GM20431 (cell line): Measurements from ENCODE around the gene NPVF.

Experiments used
- in situ Hi-C: fragments of 300-500 bp; cut with MseI, MboI; formaldehyde crosslinking; loops from one replicate; pipeline ENCODE4 v1.15.0; 2020; ENCODE audit warnings: low sequenced_read_pairs; ENCODE audit not compliant: unreplicated experiment

NPVF gene, protein sequence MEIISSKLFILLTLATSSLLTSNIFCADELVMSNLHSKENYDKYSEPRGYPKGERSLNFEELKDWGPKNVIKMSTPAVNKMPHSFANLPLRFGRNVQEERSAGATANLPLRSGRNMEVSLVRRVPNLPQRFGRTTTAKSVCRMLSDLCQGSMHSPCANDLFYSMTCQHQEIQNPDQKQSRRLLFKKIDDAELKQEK

DNA sequence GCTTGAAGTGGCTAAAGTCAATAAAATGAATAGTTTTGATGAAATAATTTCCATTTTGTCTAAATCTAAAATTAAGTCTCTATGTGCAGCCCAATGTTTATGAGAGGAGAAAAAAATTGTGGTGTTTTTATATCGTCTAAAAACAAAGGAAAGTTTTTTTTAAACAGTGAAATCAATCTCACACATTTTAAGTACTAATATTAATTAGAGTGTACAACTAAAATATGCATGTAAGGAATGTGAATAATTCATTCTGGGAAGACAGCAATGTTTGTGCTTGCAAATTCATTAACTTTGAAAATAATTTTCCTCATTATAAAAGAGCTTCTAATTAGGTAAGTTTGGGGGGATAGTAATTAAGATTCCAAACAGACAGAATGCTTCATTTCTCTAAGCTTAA lies at the start of gene NPVF:
Gene NPVF (minus strand): TSS at position 101 of the 400 bp plus-strand sequence. CDS start 47 bp downstream, at position 54.
- in situ Hi-C loops, result no loop called here

DNA sequence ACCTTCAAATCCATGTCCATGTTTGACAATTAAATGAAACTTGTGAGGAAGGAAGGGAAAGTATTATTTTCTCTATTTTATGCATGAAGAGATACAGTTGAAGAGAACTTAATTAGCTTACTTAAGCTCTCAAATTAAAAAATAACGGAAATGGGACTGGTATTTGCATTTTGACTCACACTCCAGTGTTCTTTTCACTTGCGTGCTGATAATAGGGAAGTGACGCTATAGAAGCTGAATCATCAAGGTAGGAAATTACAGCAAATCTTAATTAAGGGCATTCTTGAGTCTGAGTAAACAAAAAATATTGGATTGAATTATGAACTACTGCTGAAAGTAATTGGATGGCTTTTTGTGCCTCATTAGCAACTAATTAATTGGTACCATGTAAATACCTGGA lies 44.0 kb upstream of the NPVF start:
- in situ Hi-C loops, result no loop called here

DNA sequence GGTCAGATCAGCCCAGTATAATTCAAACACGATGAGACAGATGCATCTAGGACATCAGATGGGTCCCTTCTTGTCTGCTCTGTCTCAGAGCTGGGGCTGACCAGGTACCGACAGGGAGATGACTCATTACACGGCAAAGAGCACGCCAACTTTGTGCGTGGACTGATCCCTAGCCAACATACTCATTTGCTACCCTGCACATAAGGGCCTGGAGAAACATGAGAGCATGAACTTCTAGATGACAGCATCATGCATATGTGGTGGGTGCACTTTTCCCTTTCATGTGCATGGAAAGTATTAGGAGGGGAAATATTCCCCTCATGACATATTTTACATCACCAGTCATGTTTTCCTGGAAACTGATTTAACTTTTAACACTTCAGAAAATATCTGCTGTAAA lies 35.1 kb upstream of the NPVF start:
- in situ Hi-C loops, result loop anchor here (10.0 kb wide), 1 partner anchor 301 kb away; no protein-coding TSS in a partner anchor

- in situ Hi-C loops, result loop anchor here (10.0 kb wide), 1 partner anchor 302 kb away; no protein-coding TSS in a partner anchor
These were observed 34.3 kb upstream of the NPVF start for GRCh38 chr7:25262586-25262985.

DNA sequence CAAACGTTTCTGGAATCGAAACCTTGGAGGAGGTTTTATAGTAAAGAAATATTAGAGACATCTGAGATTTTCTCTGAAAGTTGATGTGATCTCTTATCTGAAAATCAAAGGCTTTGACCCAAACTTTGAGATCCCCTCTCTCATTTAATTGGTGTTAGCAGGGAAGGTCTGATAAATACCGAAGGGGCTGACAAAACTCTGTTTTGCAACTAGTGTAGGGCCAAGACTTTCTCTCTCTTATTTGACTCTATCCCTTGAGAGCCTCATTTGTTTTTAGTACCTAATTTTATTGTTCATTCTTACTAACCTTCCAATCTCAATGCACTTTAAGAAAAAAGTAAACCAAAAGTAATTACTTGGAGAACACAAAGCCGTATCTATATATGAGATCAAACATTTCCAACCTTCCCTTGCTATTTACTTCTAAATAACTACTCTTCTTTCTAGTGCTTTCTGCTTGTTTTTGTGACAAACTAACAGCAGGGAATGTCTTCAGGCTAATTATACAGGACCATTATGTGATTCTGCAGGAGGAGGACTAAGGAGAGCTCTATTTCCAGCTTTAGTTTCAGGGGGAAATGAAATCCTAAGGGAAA lies 33.4 kb upstream of the NPVF start:
- in situ Hi-C loops, result loop anchor here (10.0 kb wide), 1 partner anchor 303 kb away; no protein-coding TSS in a partner anchor

DNA sequence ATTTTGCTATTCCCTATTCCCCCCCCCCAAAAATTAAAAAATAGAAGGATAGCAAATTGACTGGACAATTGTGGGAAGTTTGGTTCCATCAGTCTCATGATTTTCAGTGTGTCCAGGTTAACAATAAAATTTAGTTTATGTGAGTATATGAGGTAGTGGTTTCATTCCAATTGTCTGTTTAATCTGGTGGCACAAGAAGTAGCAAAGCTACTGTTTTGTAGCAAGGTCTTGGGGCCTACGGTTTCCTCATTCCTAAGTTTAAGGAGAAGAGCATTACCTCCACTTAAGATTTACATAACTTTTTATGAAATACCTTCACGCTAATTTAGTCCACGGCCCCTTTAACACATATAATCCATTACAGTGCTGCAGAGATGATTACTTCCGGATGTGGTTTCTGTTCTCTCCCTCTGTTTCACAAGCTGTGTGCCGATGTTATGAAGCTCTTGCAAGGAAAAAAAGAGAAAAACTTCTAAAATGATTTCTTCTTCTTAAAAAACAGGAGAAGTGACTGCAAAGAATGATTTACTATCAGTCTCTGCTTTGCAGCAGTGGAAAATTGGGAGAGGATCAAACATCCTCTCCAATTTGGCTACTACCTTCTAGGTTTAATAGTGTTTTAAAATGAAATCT lies 32.7 kb upstream of the NPVF start:
- in situ Hi-C loops, result loop anchor here (10.0 kb wide), 1 partner anchor 304 kb away; no protein-coding TSS in a partner anchor

GRCh38 chr7:25259487-25260243 lies 31.4 kb upstream of the NPVF start:
- in situ Hi-C loops, result loop anchor here (10.0 kb wide), 1 partner anchor 305 kb away; no protein-coding TSS in a partner anchor

GRCh38 chr7:25256333-25256819 lies 28.1 kb upstream of the NPVF start:
- in situ Hi-C loops, result no loop called here

- in situ Hi-C loops, result no loop called here
These were observed 27.5 kb upstream of the NPVF start for GRCh38 chr7:25255611-25256332.

DNA sequence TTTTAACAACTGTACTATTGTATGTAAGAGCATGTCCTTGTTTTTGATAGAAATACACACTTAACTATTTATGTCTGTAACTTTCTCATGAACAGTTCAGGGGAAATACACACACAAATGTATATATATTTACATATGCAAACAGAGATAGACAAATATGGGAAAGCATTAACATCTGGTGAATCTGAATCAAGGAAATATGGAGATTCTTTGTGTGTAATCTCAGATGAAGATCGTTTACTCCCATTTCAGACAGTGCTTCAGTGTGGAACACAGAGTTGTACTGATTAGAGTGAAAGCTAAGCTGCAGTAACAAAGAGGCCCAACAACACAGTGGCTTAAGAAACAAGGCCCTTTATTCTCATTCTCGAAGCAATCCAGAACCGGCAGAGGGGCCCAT lies 26.3 kb upstream of the NPVF start:
- in situ Hi-C loops, result no loop called here

GRCh38 chr7:25253714-25254113 lies 25.4 kb upstream of the NPVF start:
- in situ Hi-C loops, result no loop called here

DNA sequence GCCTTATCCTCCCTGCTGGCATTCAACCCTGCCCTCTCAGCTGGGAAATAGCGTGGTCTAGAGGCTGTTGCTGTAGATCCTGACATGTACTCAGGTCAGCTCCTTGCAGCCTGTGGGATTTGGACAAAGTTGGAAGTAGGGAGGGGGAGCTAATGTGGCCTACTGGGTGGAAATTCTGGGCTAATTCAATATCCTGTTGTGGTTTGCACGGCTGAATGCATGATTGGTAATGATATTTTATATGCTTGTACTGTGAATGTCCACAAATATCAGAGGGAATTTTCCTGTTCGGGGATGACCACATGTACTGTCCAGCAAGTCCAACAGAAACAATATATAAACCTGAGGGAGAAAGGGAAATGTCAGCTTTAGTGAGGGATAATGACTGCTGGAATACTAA lies 22.1 kb upstream of the NPVF start:
- in situ Hi-C loops, result no loop called here

DNA sequence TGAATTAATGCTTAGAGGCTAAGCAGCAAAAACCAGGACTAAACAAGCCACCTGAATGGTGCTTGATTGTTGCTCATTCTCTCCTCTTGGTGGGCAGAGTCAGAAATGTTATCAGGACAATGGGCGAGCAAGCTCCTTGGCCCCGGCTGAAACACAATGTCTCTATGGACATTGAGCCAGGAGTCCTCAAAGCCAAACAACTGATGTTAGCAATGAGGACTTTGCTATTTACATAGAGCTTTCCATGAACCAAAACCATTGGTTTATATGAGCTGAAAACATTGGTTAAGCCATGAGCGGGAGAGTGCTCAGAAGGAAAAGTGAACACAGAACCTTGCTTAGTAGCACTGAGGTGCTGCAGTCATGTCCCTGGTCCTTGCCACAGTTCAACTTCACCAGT lies 21.5 kb upstream of the NPVF start:
- in situ Hi-C loops, result no loop called here

GRCh38 chr7:25246306-25246705 lies 18.0 kb upstream of the NPVF start:
- in situ Hi-C loops, result no loop called here

- in situ Hi-C loops, result no loop called here
These were observed 16.2 kb upstream of the NPVF start for GRCh38 chr7:25244254-25245033.

- in situ Hi-C loops, result no loop called here
These were observed 14.4 kb upstream of the NPVF start for GRCh38 chr7:25242678-25243077.

- in situ Hi-C loops, result no loop called here
These were observed 12.6 kb upstream of the NPVF start for GRCh38 chr7:25240896-25241295.

- in situ Hi-C loops, result no loop called here
These were observed 12.1 kb upstream of the NPVF start for GRCh38 chr7:25240340-25240739.

- in situ Hi-C loops, result no loop called here
These were observed 11.6 kb upstream of the NPVF start for GRCh38 chr7:25239888-25240287.
